Measurements from ENCODE around the gene EXOC4.
"Not testable (repeated sequence)": the region's sequence is repeated elsewhere in the genome, so short reads cannot be mapped to it uniquely, and the experiment has no call there.

Gene EXOC4

GRCh38 chr7:133971625-133972024, 718.7 kb downstream of the EXOC4 start:
- DNase-seq, result no peak

- DNase-seq, result no peak
These were observed 720.8 kb downstream of the EXOC4 start for GRCh38 chr7:133973710-133974109.

- DNase-seq, result no peak
These were observed 722.3 kb downstream of the EXOC4 start for GRCh38 chr7:133975130-133975529.

GRCh38 chr7:133976140-133976539, 723.3 kb downstream of the EXOC4 start:
- no peak for DNase-seq

GRCh38 chr7:133977409-133978274, 724.8 kb downstream of the EXOC4 start:
- no peak for DNase-seq

- no peak for DNase-seq
These were observed 725.8 kb downstream of the EXOC4 start for GRCh38 chr7:133978502-133979295.

- DNase-seq, result no peak
These were observed 727.9 kb downstream of the EXOC4 start for GRCh38 chr7:133980804-133981203.

- DNase-seq, result peak in 1 of 2 experiments; percentile 44
These were observed 731.0 kb downstream of the EXOC4 start for GRCh38 chr7:133983685-133984419.

GRCh38 chr7:133985300-133985699, 732.4 kb downstream of the EXOC4 start:
- no peak for DNase-seq

GRCh38 chr7:133987582-133987981, 734.7 kb downstream of the EXOC4 start:
- no peak for DNase-seq

- DNase-seq, result no peak
These were observed 740.7 kb downstream of the EXOC4 start for GRCh38 chr7:133993547-133993946.

GRCh38 chr7:133994100-133994499, 741.2 kb downstream of the EXOC4 start:
- DNase-seq, result not testable (repeated sequence)

GRCh38 chr7:133997463-133997862, 744.6 kb downstream of the EXOC4 start:
- DNase-seq, result no peak

GRCh38 chr7:133999178-133999577, 746.3 kb downstream of the EXOC4 start:
- DNase-seq, result no peak

- no peak for DNase-seq
These were observed 752.1 kb downstream of the EXOC4 start for GRCh38 chr7:134004829-134005505.

- no peak for DNase-seq
These were observed 756.6 kb downstream of the EXOC4 start for GRCh38 chr7:134009314-134010110.

GRCh38 chr7:134013249-134013648, 760.4 kb downstream of the EXOC4 start:
- DNase-seq, result no peak

GRCh38 chr7:134014935-134015334, 762.1 kb downstream of the EXOC4 start:
- DNase-seq, result no peak

- DNase-seq, result peak; percentile 15 to 68
These were observed 763.5 kb downstream of the EXOC4 start for GRCh38 chr7:134016223-134016941.

GRCh38 chr7:134016942-134017303, 764.0 kb downstream of the EXOC4 start:
- no peak for DNase-seq

- no peak for DNase-seq
These were observed 765.4 kb downstream of the EXOC4 start for GRCh38 chr7:134018306-134018705.
